AML-193 (cell line): ENCODE results near the gene COL6A2.
"Not testable (repeated sequence)": the region's sequence is repeated elsewhere in the genome, so short reads cannot be mapped to it uniquely, and the experiment has no call there.

Source experiments
- DNase-seq, 2 experiments: peaks; one replicate each; lab custom pipeline; 2025; lab: John Stamatoyannopoulos, UW

Gene COL6A2

DNA sequence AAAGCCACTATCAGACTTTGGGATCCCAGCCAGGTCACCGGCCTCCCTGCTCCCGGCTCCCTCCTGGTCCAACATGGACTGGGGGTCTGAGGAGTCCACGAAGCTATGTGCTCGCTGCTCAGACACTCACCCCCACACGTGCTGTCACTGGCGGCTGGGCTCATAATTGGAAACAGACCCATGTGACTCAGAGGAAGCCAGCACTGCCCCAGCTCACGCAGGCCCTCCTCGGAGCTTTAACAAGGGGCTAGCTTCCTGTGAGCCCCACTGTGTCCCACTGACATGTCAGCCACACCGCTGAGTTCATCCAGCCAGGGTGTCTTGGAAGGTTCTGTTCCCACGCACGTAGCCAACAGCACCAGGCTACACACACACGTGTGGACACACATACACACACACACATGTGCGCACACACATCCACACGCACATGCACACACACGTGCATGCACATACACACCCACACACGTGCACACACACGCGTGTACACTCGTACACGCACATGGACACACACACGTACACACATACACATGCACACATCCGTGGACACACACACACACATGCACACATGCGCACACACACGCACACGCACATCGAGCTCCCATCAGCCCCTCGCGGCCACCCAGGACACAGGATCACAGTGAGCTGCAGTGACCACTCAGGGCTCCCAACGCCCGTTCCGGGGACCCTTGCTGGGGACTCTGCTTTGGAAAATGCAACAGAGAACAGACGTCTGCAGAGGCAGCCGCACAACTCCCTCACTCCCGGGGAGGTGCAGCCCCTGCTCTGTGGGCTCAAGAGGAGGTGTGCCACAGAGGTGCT lies 18.4 kb upstream of the COL6A2 start:
- no peak for DNase-seq

DNA sequence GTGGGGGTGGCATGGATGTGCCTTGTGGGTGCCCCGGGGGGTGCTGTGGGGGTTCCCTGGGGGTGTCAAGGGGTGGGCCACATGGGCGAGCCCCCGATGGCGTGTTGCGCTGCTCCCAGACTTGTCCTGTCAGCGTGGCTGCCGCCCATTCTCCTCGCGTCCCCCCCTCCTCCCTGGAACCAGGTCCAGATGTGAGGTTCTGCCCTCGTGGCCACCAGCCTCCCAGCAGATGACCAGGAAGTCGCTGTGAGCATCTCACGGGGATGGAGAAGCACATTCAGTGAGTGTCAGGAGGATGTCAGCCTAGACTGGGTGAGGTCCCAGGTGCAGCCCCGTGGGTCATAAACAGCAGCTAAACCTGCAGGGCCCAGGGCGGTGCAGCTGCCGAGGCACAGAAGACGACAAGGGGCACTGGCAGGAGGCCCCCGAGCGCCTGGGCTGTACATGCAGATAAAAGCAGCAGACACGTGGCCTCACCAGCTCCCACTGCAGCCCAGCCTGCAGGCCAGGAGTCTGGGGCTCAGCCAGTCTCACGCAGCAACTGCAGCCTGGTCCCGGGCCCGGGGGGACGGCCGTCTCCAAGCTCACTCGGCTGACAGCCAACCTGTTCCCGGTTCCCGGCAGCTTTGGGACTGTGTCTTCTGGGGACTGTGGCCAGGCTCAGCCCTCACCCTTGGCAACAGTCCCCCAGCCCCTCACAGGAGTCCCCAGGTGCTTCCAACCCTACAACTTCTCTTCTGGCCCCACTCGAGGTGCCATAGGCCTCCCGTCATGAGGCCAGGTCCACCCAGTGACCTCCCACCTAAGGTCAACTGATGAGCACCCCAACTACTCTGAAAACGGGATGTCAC lies 17.5 kb upstream of the COL6A2 start:
- no peak for DNase-seq

DNA sequence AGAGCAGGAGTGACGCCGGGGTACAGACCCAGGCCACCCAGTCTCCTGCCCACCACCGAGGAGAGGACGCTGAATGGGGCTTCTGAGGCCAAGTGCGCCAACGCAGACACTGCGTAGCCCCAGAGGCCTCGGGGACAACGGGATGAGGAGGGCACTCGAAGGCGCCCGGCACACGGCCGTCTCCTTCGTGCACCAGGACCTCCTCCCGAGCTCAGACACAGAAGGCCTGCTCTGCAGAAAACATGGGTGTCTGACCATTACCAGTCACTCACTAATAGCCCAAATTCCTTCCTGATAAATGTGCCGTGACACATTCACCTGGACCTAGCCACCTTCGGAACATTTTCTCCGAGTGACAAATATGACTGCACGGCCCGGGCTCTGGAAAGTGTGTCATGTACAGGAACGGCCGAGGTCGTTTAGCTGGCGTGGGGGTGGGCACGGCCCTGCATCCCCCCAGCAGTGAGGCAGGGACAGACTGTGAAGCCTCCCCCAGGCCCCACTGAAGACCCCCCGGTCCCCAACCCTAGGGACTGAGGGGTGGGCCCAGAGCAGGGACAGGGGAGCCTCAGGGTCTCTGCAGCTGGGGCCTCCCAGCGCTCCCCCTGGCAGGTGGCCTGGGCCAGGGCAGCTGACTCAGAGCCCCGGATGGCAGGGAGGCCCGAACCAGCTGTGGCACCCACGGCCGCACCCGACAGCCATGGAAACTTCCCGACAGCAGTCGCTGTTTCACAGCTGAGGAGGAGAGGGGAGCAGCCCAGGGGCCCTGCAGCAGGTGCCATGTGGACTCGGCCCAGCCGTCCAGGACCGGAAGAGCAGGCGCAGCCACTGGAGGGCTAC lies 16.7 kb upstream of the COL6A2 start:
- DNase-seq = no peak

DNA sequence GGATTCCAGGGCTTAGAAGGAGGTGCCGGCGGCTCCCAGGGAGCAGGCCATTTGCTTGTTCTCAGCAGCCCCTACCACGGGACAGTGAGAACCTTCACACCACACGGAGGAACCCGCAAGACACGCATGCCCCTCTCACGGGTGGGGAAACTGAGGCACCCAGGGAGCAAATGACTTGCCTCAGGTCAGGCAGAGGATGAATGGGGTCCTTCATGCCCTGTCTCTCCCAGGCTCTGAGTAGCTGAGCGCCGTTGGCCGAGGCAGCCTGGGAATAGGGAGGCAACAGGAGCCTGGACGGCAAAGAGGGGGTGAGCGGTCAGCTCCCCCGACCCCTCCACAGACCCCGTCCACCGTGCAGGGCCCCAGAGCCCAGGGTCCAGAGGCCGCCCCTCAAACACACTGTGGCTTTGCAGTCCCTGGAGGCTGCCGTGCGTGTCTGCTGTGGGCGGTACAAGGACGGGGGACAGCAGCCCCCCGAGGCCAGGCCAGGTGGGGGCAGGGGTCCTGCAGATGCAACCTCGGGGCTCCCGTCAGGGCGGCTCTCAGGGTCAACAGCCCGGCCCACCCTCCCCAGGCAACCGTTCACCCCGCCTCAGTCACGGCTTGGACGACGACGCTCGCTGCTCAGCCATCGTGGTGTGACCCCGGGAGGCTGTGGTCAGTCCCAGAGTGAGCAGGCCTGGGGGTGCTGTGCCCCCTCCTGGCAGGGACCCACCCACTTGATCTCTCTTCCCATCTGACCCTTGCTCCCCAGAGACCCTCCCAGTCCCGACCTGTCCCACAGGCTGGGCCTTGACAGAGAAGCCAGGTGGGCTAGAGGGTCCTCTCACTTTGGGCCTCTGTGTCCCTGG lies 15.8 kb upstream of the COL6A2 start:
- no peak for DNase-seq

DNA sequence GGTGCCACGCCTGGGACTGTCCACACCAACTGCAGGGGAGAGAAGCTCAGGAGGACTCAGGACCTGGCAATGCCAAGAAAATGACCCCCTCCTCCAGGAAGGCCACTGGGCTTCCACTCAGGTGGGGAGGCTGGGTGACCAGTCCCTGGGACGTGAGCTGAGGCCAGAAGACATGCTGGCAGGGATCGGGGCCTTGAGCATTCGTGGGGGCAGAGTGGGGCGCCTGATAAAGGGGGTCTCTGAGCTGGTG lies 15.3 kb upstream of the COL6A2 start:
- no peak for DNase-seq

DNA sequence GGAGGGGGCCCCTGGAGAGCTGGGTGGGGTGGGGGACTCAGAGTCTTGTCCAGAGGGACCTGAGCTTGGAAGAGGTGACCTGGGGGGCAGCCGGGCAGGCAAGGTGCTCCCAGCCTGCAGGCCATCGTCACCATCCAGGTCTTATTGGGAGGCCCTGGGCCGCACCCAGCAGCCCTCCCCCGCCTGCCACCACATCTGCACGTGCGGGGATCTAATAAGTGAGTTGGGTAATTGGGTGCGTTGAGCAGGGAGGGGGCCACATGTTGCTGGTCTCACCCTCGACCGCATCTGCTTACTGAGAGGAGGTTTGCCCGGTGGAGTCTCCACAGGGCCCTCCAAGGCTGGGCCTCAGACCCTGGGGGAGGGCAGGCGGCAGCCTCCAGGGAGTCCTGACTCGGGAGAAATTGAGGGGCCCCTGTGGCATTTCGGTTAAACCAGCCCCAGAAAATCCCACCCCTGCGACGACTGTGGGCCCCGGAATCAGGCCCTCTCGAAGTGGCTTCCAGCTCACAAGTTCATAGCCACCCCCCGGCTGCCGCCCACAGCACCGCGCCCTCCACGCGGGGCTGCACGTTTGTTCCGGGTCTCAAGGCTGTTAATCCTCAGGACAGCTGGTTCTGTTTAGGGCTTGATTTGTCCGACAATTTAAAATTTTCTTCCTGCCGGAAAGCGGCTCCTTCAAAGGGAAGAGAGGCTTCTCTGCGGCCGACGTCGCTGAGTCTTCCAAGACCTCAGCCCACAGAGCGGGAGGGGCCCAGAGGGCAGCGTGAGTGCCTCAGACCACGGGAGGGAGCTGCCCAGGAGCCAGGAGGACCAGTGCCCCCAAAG lies 14.7 kb upstream of the COL6A2 start:
- DNase-seq = no peak

DNA sequence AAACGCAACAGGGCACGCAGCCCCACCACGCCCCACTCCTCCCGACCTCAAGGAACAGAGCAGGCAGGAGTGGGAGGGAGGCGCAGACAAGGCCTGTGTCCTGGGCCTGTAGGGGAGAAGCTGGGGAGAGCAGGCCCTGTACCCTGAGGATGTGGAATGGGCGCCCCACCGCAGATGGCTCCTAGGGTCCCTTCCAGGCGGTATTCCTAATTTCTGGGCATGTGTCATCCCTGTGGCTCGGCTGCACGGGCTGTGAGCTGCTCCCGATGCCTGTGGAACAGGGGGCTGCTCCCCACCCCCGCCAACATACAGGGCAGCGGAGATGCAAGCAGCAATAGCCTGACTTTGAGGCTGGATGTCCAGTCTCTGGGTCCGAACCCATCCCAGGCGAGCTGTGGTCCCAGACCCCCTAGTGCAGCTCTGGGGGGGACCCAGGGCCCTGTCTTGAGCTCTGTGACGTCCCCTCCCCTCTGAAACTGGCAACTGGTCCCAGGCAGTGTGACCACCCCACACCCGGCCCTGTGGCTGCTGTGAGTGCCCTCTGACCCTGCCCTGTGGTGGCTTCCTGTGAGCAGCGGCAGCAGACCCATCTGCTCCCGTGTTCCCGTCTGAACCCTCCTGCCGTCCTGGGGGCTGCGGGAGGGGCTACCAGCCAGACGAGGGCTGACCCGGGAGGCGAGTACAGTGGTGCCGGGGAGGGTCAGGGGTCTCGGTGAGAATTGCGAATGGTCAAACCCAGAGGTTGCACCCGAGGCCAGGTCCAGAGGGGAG lies 13.9 kb upstream of the COL6A2 start:
- DNase-seq = no peak

DNA sequence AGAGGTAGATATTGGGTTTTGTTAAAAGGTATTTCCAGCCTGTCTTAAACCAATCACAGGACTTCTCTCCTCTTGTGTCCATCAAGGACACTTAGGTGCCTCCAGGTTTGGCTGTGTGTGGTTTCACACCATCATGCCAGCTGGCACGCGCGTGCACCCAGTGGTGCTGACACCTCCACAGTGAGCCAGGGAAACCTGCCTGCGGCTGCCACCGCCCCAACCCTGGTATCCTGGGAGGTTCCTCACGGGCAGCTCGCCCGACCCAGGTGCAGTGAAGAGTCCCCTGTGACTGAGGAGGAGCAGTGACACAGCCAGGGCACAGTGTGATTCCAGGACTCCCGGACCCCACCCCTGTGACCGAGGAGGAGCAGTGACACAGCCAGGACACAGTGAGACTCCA lies 13.2 kb upstream of the COL6A2 start:
- DNase-seq = no peak

DNA sequence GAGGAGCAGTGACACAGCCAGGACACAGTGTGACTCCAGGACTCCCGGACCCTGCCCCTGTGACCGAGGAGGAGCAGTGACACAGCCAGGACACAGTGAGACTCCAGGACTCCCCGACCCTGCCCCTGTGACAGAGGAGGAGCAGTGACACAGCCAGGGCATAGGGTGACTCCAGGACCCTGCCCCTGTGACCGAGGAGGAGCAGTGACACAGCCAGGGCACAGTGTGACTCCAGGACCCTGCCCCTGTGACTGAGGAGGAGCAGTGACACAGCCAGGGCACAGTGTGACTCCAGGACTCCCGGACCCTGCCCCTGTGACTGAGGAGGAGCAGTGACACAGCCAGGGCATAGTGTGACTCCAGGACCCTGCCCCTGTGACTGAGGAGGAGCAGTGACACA lies 12.7 kb upstream of the COL6A2 start:
- DNase-seq = not testable (repeated sequence)

DNA sequence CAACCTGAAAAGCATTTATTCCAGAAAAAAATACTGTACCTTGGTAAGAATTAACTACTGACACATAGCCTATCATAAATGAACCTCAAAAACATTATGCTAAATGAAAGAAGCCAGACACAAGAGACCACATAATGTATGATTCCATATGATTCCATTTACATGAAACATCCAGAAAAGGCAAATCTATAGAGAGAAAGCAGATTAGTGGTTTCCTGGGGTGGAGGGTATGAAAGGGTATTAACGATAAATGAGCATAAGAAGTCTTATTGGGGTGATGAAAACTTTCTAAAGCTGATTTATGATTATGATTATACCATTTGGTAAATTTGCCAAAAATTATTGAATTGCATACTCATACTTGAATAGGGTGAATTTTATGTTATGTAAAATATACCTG lies 10.3 kb upstream of the COL6A2 start:
- DNase-seq = no peak

DNA sequence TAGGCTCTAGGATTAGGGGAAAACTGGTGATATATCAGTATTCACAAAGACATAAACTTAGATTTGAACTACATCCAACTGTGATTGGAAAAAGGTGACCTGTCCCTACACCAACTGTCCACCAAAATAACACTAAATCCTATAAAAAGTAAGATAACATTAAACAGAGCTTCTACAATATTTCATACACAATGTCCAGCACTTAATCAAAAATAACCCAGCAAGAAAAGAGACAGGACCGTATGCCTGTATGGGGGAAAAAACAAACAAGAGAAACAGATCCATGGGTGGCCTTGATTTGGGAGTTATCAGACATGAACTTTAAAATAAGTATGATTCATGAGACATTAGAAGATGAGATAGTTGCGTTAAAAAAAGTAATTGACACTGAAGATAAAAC lies 9.7 kb upstream of the COL6A2 start:
- DNase-seq = no peak

DNA sequence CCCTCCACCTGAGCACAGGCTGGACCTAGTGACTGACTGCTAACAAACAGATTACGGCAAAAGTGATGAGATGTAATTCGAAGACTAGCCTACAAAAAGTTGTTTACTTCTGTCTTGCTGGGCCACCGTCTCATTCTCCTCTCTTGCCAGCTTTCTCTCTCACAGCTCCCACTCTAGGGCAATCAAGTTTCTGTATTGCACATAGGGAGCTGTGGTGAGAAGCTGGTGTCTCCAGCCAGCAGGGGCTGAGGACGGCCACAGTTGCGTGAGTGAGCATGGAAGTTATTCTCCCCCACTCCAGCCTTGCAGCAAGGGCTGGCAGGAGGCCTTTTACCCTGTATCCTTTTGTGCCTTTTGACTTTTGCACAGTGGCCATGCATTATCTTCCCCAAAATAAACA lies 8.6 kb upstream of the COL6A2 start:
- DNase-seq = no peak

DNA sequence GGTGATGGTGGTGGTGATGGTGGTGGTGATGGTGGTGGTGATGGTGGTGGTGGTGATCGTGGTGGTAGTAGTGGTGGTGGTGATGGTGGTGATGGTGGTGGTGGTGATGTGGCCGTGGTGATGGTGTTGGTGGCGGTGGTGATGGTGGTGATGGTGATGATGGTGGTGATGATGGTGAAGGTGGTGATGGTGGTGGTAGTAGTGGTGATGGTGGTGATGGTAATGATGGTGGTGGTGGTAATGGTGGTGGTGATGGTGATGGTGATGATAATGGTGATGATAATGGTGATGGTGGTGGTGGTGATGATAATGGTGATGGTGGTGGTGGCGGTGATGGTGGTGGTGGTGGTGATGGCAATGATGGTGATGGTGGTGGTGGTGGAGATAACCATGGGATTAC lies 6.8 kb upstream of the COL6A2 start:
- DNase-seq = no peak

DNA sequence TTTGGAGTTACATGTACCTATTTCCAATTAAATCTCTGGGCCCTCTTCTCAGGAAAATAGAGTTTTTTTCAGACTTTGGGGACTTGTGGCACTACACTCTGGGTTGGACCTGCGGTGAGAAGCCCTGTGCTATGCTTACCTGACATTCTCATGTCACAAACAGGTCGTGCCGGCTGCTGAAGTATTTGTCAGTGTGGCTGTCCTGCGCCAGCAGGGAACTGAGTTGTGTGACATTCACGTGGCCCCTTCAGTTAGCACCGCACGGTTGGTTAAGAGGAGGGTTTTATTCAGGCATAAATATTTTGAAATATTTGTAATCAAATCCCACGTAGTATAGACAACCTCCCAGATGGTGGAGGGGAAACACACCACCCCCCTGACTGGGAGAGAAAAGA lies 6.3 kb upstream of the COL6A2 start:
- DNase-seq = no peak

DNA sequence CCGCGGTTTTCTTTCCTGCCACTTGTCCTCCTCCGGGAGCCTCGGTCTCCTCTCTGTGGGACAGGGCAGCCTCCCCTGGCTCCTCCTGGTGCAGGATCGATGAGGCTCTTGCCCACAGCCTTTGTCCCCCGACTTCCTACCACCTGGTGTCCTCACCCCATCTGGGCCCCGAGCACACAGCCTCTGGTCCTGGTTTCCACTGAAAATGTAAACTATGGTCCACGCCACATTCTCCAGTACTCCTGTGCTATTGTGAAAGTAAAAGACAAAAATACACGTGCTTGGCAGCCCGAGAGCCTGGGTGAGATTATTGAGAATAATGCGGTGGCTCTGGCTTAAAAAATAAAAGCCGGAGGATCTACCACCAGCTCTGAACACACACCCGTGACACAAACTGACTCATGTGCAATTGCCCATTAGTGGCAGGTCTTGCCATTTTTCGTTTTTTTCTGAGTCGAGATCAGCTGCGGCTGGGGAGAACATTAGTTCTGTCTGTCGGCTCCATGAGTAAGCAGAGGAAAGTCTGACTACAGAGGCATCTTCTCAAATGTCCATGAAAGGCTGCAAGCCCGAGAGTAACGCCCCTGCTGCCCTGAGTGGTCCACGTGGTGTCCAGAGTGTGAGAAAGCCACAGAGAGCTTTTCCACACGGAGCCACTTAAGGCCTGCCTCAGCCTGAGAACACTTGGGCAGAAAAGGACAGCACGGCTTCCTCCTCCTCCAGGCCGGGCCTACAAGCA lies 5.7 kb upstream of the COL6A2 start:
- DNase-seq = no peak

DNA sequence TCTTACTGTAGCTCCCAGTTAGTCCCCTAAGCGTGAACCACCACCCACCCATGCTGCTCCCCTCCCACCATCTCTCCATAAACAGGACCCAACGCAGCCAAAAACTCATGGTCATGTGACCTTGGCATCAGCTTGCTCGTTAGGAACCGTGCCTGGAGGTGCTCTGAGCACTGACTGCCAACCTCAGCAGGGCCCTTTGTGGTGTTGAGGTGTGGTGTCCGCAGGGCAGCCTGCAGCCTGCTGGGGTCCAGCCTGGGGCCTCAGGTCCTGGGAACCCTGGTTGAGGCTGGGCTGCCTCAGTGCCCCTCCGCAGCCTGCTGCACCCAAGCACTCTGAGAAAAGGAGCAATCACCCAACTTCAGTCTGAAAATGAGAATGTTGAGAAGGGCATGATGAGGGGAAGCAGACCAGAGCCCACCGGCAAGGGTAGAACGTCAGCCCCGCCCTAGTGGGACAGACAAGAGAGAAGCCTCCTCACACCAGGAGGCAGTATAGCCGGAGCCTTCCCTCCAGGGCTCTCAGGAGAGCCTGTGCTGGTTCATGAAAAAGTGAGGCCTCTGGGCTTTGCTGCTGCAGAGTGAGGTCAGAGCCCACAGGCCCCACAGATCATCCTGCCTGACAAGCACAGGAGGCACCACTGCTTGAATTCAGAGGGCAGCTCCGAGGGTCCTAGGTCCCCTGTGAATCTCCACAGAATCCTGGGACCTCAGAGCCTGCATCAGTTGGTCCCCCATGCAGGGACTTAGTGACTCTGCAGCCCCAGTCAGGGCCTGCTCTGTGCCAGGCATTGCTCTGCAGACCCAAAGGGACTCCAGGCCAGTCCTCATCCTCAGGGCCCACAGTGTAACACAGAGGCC lies 4.9 kb upstream of the COL6A2 start:
- DNase-seq = no peak

DNA sequence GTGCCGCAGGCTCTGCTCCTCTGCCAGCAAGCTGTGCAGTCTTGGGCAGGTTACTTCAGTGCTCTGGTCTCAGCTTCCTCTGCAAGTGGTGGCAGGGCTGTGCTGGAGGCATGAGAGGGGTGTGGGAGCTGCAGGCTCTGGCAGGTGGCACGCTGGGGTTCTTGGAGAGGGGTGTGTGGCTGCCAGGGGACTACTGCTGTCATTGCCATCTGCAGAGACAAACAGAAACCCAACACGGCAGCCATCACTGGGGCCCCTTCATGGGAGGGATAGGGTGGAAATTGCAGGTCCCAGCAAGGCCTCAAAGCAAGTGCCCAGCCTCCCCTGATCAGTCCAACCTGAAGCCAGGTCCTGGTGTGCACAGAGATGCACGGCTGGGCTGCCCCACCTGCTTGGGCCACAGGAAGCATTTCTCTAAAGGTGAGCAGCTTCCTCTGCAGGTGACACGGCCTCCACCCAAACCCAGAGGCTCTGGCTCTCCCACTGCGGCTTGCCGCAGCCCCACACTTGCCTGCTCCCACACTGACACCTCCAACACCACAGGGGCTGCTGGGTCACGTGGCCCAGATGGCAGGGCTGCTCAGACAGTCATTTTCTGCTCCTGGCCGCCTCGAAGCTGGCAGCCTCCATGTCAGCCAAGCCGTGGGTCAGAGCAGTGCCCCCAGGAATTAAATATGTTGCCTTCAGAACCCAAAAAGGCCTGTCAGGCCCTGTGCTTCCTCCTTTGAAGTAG lies 4.1 kb upstream of the COL6A2 start:
- no peak for DNase-seq
